Measurements from ENCODE around the gene THSD4. TPM values are rescaled to one million over a fixed set of nuclear protein-coding genes. Genes with fewer than 3 reads are reported as not detected.

The THSD4 gene
- total and polyA plus RNA-seq, 2 of the 4 experiments (the other 2 are of a cell fraction), result 25.5 to 31.1 TPM

- CTCF ChIA-PET, result interaction anchor here (0.5 kb wide), 1 partner anchor 188 kb away, joined by 4 read pairs; no protein-coding TSS in a partner anchor
Measured at GRCh38 chr15:71120428-71120944, 5.2 kb downstream of the THSD4 start.

More at GRCh38 chr15:71120428-71120944, 5.2 kb downstream of the THSD4 start:
- Histone ChIP-seq H2BK15ac (ENCODE audit: low read depth, low read length) (no peak overlapping the region), H3K56ac (ENCODE audit: extremely low read depth, insufficient read depth, low read length) (no peak overlapping the region), H3K4ac (ENCODE audit: low read depth, low read length) (no peak overlapping the region; the same call in 1 of the 2 replicates), H3K4me3 (ENCODE audit: insufficient read depth, low read depth, low read length) (no peak overlapping the region), H3K4me1 (ENCODE audit: control insufficient read depth, insufficient read depth, low read length) (peaks cover 14% of the 10 kb centered on the region), H4K20me1 (ENCODE audit: insufficient read depth, low read length) (peaks cover 16% of the 10 kb centered on the region; the same call in 1 of the 2 replicates), H4K8ac (ENCODE audit: low read depth in 2 of 2, low read length in 2 of 2) (no peak overlapping the region), H3K18ac (ENCODE audit: low read depth, low read length) (no peak overlapping the region), H3K36me3 (ENCODE audit: control insufficient read depth, insufficient read depth, low read length) (peaks cover 10% of the 10 kb centered on the region), H3K27me3 (ENCODE audit: control insufficient read depth, insufficient read depth, low read length) (no peaks in the 10 kb centered on the region), H2AK9ac (replicated peaks; ENCODE audit: low read depth, low read length, poor library complexity) (no peak overlapping the region), H3K23ac (ENCODE audit: low read depth, low read length) (no peak overlapping the region), H3K14ac (replicated peaks; ENCODE audit: low read depth, low read length) (no peak overlapping the region), H3K9me1 (ENCODE audit: insufficient read depth, low read length) (peaks cover 21% of the 10 kb centered on the region), H3K4me2 (ENCODE audit: low read depth, low read length) (no peak overlapping the region), H4K5ac (ENCODE audit: low read depth, low read length) (no peak overlapping the region), H3K9me3 (ENCODE audit: control insufficient read depth, insufficient read depth, low read length) (no peaks in the 10 kb centered on the region), H2BK20ac (ENCODE audit: low read depth, low read length) (no peak overlapping the region), H3K27ac (ENCODE audit: insufficient read depth, low read length) (no peak overlapping the region), H2AK5ac (ENCODE audit: low read depth, low read length) (no peak overlapping the region), H2BK5ac (ENCODE audit: low read depth, low read length, poor library complexity, severe bottlenecking) (no peak overlapping the region), H2BK120ac (ENCODE audit: low read depth, low read length) (no peak overlapping the region), H4K91ac (ENCODE audit: insufficient read depth, low read depth, low read length) (no peak overlapping the region), H2AFZ (replicated peaks; ENCODE audit: low read length, poor library complexity) (no peak overlapping the region), H3K79me1 (ENCODE audit: low read depth in 1 of 2, low read length in 2 of 2) (peaks cover 44 to 95% of the 10 kb centered on the region in 2 experiments), H3K9ac (ENCODE audit: low read depth, low read length) (no peak overlapping the region)
- 70% methylated on average over 3 of the region's 8 CpGs; no CpG with 5 or more reads in 1 of the 2 experiments for WGBS, 2 experiments (ENCODE audit: extremely low coverage in 2 of 2, insufficient read length in 1 of 2)
- POLR2A ChIA-PET (ENCODE audit: unreplicated experiment), result no interaction called here
- DNase-seq (no peak), ATAC-seq (ENCODE audit: low read depth) (no peak)
- no TSS peak for BruUV-seq (replicated peaks)
- dilution Hi-C loops (cut with HindIII; ENCODE audit: low sequenced_read_pairs, unreplicated experiment), result no loop called here
- TF ChIP-seq MAFK (IDR thresholded peaks at IDR 0.05; ENCODE audit: low read depth, low read length), result no peak
- no peak for TF ChIP-seq RFX5 (IDR thresholded peaks at IDR 0.05; ENCODE audit: low read depth, low read length)
- no peak for TF ChIP-seq FOS (IDR thresholded peaks at IDR 0.05; ENCODE audit: low read depth, low read length)
- no peak for TF ChIP-seq RCOR1 (IDR thresholded peaks at IDR 0.05; ENCODE audit: insufficient replicate concordance, low read length)
- no peak for TF ChIP-seq CTCF (conservative IDR thresholded peaks at IDR 0.05; ENCODE audit: low read depth, low read length)
- intact Hi-C loops (cut with micrococcal nuclease), result no loop called here
- in situ Hi-C loops (cut with MboI; ENCODE audit: low sequenced_read_pairs), result no loop called here

All from IMR-90 (cell line).